ENCODE results near the gene TEAD1.

Gene TEAD1

DNA sequence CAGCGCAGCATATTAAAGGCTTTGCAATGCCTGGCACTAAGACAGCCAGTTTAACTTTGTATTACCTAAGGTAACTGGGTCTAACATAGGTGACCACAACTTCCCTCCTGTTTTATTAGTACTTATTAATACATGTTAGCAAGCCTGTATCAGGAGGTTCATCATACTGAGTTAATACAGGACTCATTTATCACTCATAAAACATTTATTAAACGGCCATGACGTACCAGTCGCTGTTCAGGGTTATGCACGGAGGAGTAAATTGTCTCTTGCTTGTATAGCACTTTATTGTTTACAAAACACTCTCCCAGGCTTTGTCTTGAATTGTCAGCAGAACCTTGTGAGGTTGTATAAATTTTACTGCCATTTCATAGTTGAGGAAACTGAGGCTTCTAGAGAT, 55.7 kb downstream of the TEAD1 start:
- DNase-seq (ENCODE audit: low read depth in 1 of 2, low spot score in 1 of 2), result no peak
- Histone ChIP-seq H3K27me3 (ENCODE audit: insufficient read depth, poor library complexity, severe bottlenecking) (peaks cover 4% of the 10 kb centered on the region), H3K4me3 (replicated peaks; ENCODE audit: insufficient read depth, low read length) (no peak overlapping the region), H3K27ac (replicated peaks) (no peak overlapping the region)
- TF ChIP-seq, protein P1, sequence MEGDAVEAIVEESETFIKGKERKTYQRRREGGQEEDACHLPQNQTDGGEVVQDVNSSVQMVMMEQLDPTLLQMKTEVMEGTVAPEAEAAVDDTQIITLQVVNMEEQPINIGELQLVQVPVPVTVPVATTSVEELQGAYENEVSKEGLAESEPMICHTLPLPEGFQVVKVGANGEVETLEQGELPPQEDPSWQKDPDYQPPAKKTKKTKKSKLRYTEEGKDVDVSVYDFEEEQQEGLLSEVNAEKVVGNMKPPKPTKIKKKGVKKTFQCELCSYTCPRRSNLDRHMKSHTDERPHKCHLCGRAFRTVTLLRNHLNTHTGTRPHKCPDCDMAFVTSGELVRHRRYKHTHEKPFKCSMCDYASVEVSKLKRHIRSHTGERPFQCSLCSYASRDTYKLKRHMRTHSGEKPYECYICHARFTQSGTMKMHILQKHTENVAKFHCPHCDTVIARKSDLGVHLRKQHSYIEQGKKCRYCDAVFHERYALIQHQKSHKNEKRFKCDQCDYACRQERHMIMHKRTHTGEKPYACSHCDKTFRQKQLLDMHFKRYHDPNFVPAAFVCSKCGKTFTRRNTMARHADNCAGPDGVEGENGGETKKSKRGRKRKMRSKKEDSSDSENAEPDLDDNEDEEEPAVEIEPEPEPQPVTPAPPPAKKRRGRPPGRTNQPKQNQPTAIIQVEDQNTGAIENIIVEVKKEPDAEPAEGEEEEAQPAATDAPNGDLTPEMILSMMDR (IDR thresholded peaks at IDR 0.05; ENCODE audit: insufficient read depth, low read length), result no peak
- TF ChIP-seq SPI1 (IDR thresholded peaks at IDR 0.05; ENCODE audit: borderline replicate concordance, low read depth) (no peak), POLR2AphosphoS5 (IDR thresholded peaks at IDR 0.05; ENCODE audit: low read depth) (no peak), GABPA (IDR thresholded peaks at IDR 0.05; ENCODE audit: low read depth) (no peak)
- TF ChIP-seq, protein P2, sequence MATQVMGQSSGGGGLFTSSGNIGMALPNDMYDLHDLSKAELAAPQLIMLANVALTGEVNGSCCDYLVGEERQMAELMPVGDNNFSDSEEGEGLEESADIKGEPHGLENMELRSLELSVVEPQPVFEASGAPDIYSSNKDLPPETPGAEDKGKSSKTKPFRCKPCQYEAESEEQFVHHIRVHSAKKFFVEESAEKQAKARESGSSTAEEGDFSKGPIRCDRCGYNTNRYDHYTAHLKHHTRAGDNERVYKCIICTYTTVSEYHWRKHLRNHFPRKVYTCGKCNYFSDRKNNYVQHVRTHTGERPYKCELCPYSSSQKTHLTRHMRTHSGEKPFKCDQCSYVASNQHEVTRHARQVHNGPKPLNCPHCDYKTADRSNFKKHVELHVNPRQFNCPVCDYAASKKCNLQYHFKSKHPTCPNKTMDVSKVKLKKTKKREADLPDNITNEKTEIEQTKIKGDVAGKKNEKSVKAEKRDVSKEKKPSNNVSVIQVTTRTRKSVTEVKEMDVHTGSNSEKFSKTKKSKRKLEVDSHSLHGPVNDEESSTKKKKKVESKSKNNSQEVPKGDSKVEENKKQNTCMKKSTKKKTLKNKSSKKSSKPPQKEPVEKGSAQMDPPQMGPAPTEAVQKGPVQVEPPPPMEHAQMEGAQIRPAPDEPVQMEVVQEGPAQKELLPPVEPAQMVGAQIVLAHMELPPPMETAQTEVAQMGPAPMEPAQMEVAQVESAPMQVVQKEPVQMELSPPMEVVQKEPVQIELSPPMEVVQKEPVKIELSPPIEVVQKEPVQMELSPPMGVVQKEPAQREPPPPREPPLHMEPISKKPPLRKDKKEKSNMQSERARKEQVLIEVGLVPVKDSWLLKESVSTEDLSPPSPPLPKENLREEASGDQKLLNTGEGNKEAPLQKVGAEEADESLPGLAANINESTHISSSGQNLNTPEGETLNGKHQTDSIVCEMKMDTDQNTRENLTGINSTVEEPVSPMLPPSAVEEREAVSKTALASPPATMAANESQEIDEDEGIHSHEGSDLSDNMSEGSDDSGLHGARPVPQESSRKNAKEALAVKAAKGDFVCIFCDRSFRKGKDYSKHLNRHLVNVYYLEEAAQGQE (IDR thresholded peaks at IDR 0.05; ENCODE audit: insufficient replicate concordance, low read depth), result no peak

DNA sequence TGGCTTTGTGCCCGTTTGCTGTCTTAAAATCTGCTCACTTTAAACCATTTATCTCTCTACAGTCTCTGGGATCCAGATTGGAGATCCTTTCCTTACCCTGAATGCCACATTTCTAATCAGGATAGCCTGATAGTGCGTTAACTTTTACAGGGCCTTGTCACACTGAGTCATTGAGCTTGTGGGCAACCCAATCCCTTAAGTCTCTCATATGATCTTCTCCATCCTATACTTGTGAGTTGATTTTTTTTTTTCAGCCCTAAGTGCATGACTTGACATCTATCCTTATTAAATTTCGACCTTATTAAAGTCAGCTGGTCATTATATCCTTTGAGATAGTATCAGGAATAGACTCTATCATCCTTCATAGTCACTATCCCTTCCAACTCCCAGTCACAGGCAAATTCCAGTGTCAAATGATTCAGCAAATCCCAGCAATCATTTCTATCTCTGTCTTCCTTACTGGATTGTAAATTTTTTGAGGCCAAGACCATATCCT, 57.7 kb downstream of the TEAD1 start:
- Histone ChIP-seq H3K27ac (replicated peaks) (no peak overlapping the region), H3K27me3 (ENCODE audit: insufficient read depth, poor library complexity, severe bottlenecking) (peaks cover 4% of the 10 kb centered on the region), H3K4me3 (replicated peaks; ENCODE audit: insufficient read depth, low read length) (no peak overlapping the region)
- no peak for DNase-seq (ENCODE audit: low read depth in 1 of 2, low spot score in 1 of 2)
- TF ChIP-seq POLR2AphosphoS5 (IDR thresholded peaks at IDR 0.05; ENCODE audit: low read depth), result no peak
- TF ChIP-seq, protein P2 (IDR thresholded peaks at IDR 0.05; ENCODE audit: insufficient replicate concordance, low read depth), result no peak

DNA sequence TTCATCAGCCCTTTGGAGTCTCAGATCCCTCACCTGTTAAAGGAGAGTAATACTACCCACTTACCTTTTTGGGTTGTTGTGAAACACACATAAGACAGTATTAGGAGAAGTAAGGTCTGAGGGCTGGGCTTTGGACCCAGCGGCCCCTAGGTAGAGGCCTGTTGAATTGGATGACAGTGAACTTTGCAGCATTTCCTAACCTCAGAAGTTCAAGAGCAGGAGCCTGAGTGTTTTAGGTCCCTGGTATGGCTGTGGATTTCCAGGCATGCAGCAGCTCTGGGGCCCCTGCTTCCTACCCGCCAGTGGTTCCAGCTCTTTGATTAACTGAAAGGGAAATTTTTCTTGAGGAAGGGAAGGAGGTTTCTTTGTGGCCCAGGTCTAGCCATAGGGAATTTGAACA, 58.9 kb downstream of the TEAD1 start:
- Histone ChIP-seq H3K27me3 (ENCODE audit: insufficient read depth, poor library complexity, severe bottlenecking) (peaks cover 7% of the 10 kb centered on the region), H3K27ac (replicated peaks) (no peak overlapping the region), H3K4me3 (replicated peaks; ENCODE audit: insufficient read depth, low read length) (no peak overlapping the region)
- no peak for DNase-seq (ENCODE audit: low read depth in 1 of 2, low spot score in 1 of 2)
- TF ChIP-seq, protein P1 (IDR thresholded peaks at IDR 0.05; ENCODE audit: insufficient read depth, low read length), result no peak
- no peak for TF ChIP-seq GABPA (IDR thresholded peaks at IDR 0.05; ENCODE audit: low read depth)
- TF ChIP-seq, protein P2 (IDR thresholded peaks at IDR 0.05; ENCODE audit: insufficient replicate concordance, low read depth), result no peak

DNA sequence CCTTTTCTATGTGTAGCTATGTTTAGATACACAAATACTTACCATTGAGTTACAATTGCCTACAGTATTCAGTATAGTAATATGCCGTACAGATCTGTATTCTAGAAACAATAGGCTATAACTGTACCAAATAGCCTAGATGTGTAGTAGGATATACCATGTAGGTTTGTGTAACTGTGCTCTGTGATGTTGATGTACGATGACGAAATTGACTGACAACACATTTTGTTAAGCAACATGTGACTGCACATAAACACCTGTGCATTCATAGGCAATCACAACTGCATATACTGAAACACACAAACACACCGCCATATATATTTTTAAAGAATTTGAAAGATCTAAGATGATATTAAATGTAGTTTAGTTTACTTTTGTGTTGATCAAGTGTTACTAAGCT, 60.4 kb downstream of the TEAD1 start:
- DNase-seq (ENCODE audit: low read depth in 1 of 2, low spot score in 1 of 2), result no peak
- TF ChIP-seq, protein P2 (IDR thresholded peaks at IDR 0.05; ENCODE audit: insufficient replicate concordance, low read depth), result no peak
- TF ChIP-seq, protein P1 (IDR thresholded peaks at IDR 0.05; ENCODE audit: insufficient read depth, low read length), result no peak
- no peak for TF ChIP-seq POLR2AphosphoS5 (IDR thresholded peaks at IDR 0.05; ENCODE audit: low read depth)
- no peak for TF ChIP-seq GABPA (IDR thresholded peaks at IDR 0.05; ENCODE audit: low read depth)
- TF ChIP-seq SPI1 (IDR thresholded peaks at IDR 0.05; ENCODE audit: borderline replicate concordance, low read depth), result no peak
- H3K27ac ChIP-seq (replicated peaks), result no peak overlapping the region
- no peak overlapping the region for H3K4me3 ChIP-seq (replicated peaks; ENCODE audit: insufficient read depth, low read length)
- peaks cover 7% of the 10 kb centered on the region for H3K27me3 ChIP-seq (ENCODE audit: insufficient read depth, poor library complexity, severe bottlenecking)
